ENCODE data around the gene PRMT2. TPM values are rescaled to one million over a fixed set of nuclear protein-coding genes. Genes with fewer than 3 reads are reported as not detected.
A peak's percentile ranks its signal among the peaks of the same experiment; 100 is the strongest.

Gene PRMT2
- total and polyA plus RNA-seq, 2 experiments from 2014 or later = 79.7 to 108 TPM

DNA sequence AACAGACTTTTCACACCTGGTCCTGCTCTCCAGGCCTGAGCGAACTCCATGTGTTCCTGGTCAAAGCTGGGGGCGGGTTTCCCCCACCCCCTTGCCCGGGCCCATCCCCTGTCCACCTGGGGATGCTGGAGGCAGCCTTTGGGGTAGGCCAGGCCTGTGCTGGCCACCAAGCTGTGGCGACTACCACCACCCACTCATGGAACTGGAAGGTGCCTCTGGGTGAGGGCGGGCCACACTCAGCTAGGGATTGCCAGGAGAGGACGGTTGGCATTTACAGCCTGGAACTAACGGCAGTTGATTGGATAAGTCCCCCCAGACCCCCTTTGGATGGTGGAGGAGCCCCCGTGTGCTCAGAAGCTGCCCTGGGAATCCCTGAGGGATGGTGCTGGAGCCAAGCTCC, 38.4 kb upstream of the PRMT2 start:
- H3K36me3 ChIP-seq (replicated peaks; ENCODE audit: insufficient read depth, low read depth) = no peaks in the 10 kb centered on the region
- no peak overlapping the region for H2AFZ ChIP-seq
- H3K4me1 ChIP-seq (ENCODE audit: insufficient read depth) = peaks cover 6% of the 10 kb centered on the region
- no peak overlapping the region for H3K4me2 ChIP-seq
- no peaks in the 10 kb centered on the region for H3K79me2 ChIP-seq
- H4K20me1 ChIP-seq (ENCODE audit: insufficient read depth, poor library complexity, severe bottlenecking) = no peaks in the 10 kb centered on the region
- no peaks in the 10 kb centered on the region for H3K9me3 ChIP-seq (ENCODE audit: low read depth)
- no peak overlapping the region for H3K27ac ChIP-seq
- no peaks in the 10 kb centered on the region for H3K27me3 ChIP-seq
- no peak for DNase-seq (ENCODE audit: low spot score)
- no peaks in the 10 kb centered on the region for H3K9me2 ChIP-seq (replicated peaks; ENCODE audit: insufficient read depth)
- whole genome bisulfite sequencing (ENCODE audit: low lambda C conversion rate, missing lambda C conversion rate) = 97% methylated on average over 8 of the region's 8 CpGs
- no peak overlapping the region for H3K4me3 ChIP-seq
- TF ChIP-seq EZH2 (IDR thresholded peaks at IDR 0.05; ENCODE audit: borderline replicate concordance) = no peak
- TF ChIP-seq, protein P1, sequence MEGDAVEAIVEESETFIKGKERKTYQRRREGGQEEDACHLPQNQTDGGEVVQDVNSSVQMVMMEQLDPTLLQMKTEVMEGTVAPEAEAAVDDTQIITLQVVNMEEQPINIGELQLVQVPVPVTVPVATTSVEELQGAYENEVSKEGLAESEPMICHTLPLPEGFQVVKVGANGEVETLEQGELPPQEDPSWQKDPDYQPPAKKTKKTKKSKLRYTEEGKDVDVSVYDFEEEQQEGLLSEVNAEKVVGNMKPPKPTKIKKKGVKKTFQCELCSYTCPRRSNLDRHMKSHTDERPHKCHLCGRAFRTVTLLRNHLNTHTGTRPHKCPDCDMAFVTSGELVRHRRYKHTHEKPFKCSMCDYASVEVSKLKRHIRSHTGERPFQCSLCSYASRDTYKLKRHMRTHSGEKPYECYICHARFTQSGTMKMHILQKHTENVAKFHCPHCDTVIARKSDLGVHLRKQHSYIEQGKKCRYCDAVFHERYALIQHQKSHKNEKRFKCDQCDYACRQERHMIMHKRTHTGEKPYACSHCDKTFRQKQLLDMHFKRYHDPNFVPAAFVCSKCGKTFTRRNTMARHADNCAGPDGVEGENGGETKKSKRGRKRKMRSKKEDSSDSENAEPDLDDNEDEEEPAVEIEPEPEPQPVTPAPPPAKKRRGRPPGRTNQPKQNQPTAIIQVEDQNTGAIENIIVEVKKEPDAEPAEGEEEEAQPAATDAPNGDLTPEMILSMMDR (IDR thresholded peaks at IDR 0.05; ENCODE audit: poor library complexity) = no peak
- TF ChIP-seq EZH2phosphoT487 (IDR thresholded peaks at IDR 0.05; ENCODE audit: low read depth, severe bottlenecking, unreplicated experiment) = no peak

DNA sequence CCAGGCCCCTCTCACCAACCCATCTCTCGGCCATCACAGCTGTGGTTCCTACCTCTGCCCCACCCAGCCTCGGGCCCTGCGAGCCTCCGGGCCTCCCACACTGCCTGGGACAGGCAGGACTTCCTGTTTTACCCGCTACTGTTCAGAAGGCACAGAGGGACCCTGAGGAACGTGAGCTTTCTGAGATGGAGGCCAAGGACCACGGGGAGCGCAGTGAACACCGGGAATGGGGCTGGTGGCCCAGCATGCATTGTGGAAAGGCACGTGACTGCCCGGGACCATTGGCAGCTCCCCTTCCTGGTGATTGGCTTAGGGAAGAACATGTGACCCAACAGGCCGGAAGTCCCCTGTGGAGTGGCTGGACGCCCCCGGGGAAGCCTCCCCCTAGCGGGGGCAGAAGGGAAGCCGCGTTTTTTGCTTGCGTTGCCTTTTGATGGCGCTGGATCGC, 37.6 kb upstream of the PRMT2 start:
- Histone ChIP-seq H4K20me1 (ENCODE audit: insufficient read depth, poor library complexity, severe bottlenecking) (no peaks in the 10 kb centered on the region), H3K4me1 (ENCODE audit: insufficient read depth) (peaks cover 6% of the 10 kb centered on the region), H3K4me2 (no peak overlapping the region), H3K36me3 (replicated peaks; ENCODE audit: insufficient read depth, low read depth) (no peaks in the 10 kb centered on the region), H2AFZ (no peak overlapping the region), H3K27ac (no peak overlapping the region), H3K4me3 (no peak overlapping the region), H3K9me3 (ENCODE audit: low read depth) (no peaks in the 10 kb centered on the region), H3K79me2 (no peaks in the 10 kb centered on the region), H3K9me2 (replicated peaks; ENCODE audit: insufficient read depth) (no peaks in the 10 kb centered on the region), H3K27me3 (no peaks in the 10 kb centered on the region)
- TF ChIP-seq EZH2phosphoT487 (IDR thresholded peaks at IDR 0.05; ENCODE audit: low read depth, severe bottlenecking, unreplicated experiment) = no peak
- TF ChIP-seq EZH2 (IDR thresholded peaks at IDR 0.05; ENCODE audit: borderline replicate concordance) = no peak
- TF ChIP-seq, protein P1 (IDR thresholded peaks at IDR 0.05; ENCODE audit: poor library complexity) = no peak
- DNase-seq (ENCODE audit: low spot score) = no peak
- WGBS (ENCODE audit: low lambda C conversion rate, missing lambda C conversion rate) = 97% methylated on average over 20 of the region's 20 CpGs

- Histone ChIP-seq H3K9me3 (ENCODE audit: low read depth) (no peaks in the 10 kb centered on the region), H3K4me1 (ENCODE audit: insufficient read depth) (peaks cover 6% of the 10 kb centered on the region), H3K27me3 (no peaks in the 10 kb centered on the region), H3K79me2 (no peaks in the 10 kb centered on the region), H4K20me1 (ENCODE audit: insufficient read depth, poor library complexity, severe bottlenecking) (no peaks in the 10 kb centered on the region), H3K27ac (peak overlapping the region; percentile 42), H3K9me2 (replicated peaks; ENCODE audit: insufficient read depth) (no peaks in the 10 kb centered on the region), H2AFZ (no peak overlapping the region), H3K4me3 (no peak overlapping the region), H3K4me2 (peak overlapping the region; percentile 23), H3K36me3 (replicated peaks; ENCODE audit: insufficient read depth, low read depth) (no peaks in the 10 kb centered on the region)
- WGBS (ENCODE audit: low lambda C conversion rate, missing lambda C conversion rate) = 76% methylated on average over 37 of the region's 38 CpGs
- no peak for TF ChIP-seq EZH2phosphoT487 (IDR thresholded peaks at IDR 0.05; ENCODE audit: low read depth, severe bottlenecking, unreplicated experiment)
- TF ChIP-seq EZH2 (IDR thresholded peaks at IDR 0.05; ENCODE audit: borderline replicate concordance) = no peak
- TF ChIP-seq, protein P1 (IDR thresholded peaks at IDR 0.05; ENCODE audit: poor library complexity) = no peak
- DNase-seq (ENCODE audit: low spot score) = peak; percentile 79
Observed at GRCh38 chr21:46598581-46599572, 36.6 kb upstream of the PRMT2 start.
